K562 (cell line): ENCODE results near the gene TRIM38. TPM values are rescaled to one million over a fixed set of nuclear protein-coding genes. Genes with fewer than 3 reads are reported as not detected.

Source experiments
- ARID3A ChIP-seq: IDR thresholded peaks from 2 replicates; pipeline ENCODE4 v1.6.1; 2012; ENCODE audit warnings: low read depth, low read length, improper control_type of control experiment, borderline replicate concordance
- ERF ChIP-seq: fragments of 450-650 bp; formaldehyde crosslinking; IDR thresholded peaks from 2 replicates; pipeline ENCODE4 v1.4.0; 2020; ENCODE audit warnings: mild to moderate bottlenecking, mixed read lengths
- GATAD2A ChIP-seq: fragments of 450-650 bp; IDR thresholded peaks from 2 replicates; pipeline ENCODE4 v1.6.1; 2017
- HNRNPH1 ChIP-seq: fragments of 200-400 bp; formaldehyde crosslinking; optimal IDR thresholded peaks from 2 replicates; pipeline ENCODE3; 2017; ENCODE audit warnings: low read depth, mild to moderate bottlenecking, low read length, moderate library complexity
- HNRNPLL ChIP-seq: fragments of 200-400 bp; formaldehyde crosslinking; IDR thresholded peaks from 2 replicates; pipeline ENCODE4 v1.6.1; 2017; ENCODE audit warnings: low read length, low read depth, mild to moderate bottlenecking; ENCODE audit not compliant: poor library complexity, severe bottlenecking
- POLR2A ChIP-seq: fragments of 450-650 bp; conservative IDR thresholded peaks from 2 replicates; pipeline ENCODE4 v1.6.1; 2016
- RNF219 ChIP-seq: fragments of 250-450 bp; sonication (Bioruptor Pico); IDR thresholded peaks from 2 replicates; pipeline ENCODE4 v1.5.0; 2022; ENCODE audit warnings: mild to moderate bottlenecking
- ZMIZ1 ChIP-seq, 2 experiments: fragments of 150-350 bp in 1 of 2; IDR thresholded peaks; 2 replicates each; pipeline ENCODE4 v1.6.1; 2012 to 2016; ENCODE audit warnings: low read depth in 2 of 2, low read length in 2 of 2, mild to moderate bottlenecking in 1 of 2, moderate library complexity in 1 of 2
- ZNF407 ChIP-seq: fragments of 450-650 bp; IDR thresholded peaks from 2 replicates; pipeline ENCODE4 v1.6.1; 2016; ENCODE audit warnings: low read depth
- ZNF57 ChIP-seq: fragments of 450-650 bp; formaldehyde crosslinking; IDR thresholded peaks from 2 replicates; pipeline ENCODE4 v1.4.0; 2020; ENCODE audit warnings: mild to moderate bottlenecking, moderate library complexity
- polyA plus RNA-seq, 8 experiments: library from polyadenylated mRNA; depleted of rRNA in 4 of 8; stranded (reverse) in 5 of 8; unstranded in 3 of 8; fragments of >200 nt; fragmentation: Nextera tagmentation in 2 of 8; fragmentation: Illumina TruSeq in 1 of 8; extraction: Ambion mirVana in 2 of 8; extraction: Trizol in 1 of 8; gene quantifications; 2 replicates each; pipeline versions ENCODE4 v1.2.1 to v1.2.3, GENCODE V29; 2011 to 2014; ENCODE audit warnings: inconsistent platforms in 1 of 8, missing spikeins in 1 of 8
- total RNA-seq, 7 experiments: library from RNA; depleted of rRNA in 6 of 7; stranded (reverse); fragments of >200 nt in 6 of 7; fragmentation: Illumina TruSeq in 2 of 7; extraction: Trizol in 2 of 7; gene quantifications; 2 replicates each; pipeline versions ENCODE4 v1.2.1 to v1.2.3, GENCODE V29; 2011 to 2021; ENCODE audit warnings: low replicate concordance in 1 of 7

The TRIM38 gene
- total and polyA plus RNA-seq, 9 of the 15 experiments (the other 6 are each of a cell fraction or from before 2014, with no cell fraction given): 1.7 to 6.7 (median 6.3) TPM

- TF ChIP-seq ZNF57 (no peak), HNRNPLL (no peak), POLR2A (peak; percentile 3; the same call in 1 of the 2 replicates), HNRNPH1 (no peak), ZMIZ1 (IDR thresholded peaks at IDR 0.05; ENCODE audit: low read depth in 2 of 2, low read length in 2 of 2) (no peak), ZNF407 (no peak), GATAD2A (no peak), ARID3A (no peak), RNF219 (CRISPR knock-in tag) (no peak), ERF (CRISPR knock-in tag) (no peak)
These were observed 65.7 kb downstream of the TRIM38 start (continued) for GRCh38 chr6:26028212-26028745.
